GM21529 (cell line): ENCODE measurements around the gene OTULIN.
A peak's percentile ranks its signal among the peaks of the same experiment; 100 is the strongest.

Source experiments
- ATAC-seq: cut with Tn5 transposase; IDR thresholded peaks from one replicate; pipeline ENCODE4 v1.9.1; 2021; ENCODE audit not compliant: unreplicated experiment

The OTULIN gene

GRCh38 chr5:14664270-14665100 lies at the start of gene OTULIN:
Gene OTULIN, plus strand, starts transcription at chr5:14664718. Its CDS starts 108 bp downstream, at chr5:14664826.
- ATAC-seq, result peak; percentile 62

- ATAC-seq, result no peak
Observed at GRCh38 chr5:14615365-14615764, 49.2 kb upstream of the OTULIN start.

- ATAC-seq, result no peak
Observed at GRCh38 chr5:14617441-14617840, 47.1 kb upstream of the OTULIN start.

- ATAC-seq, result no peak
Observed at GRCh38 chr5:14627270-14627669, 37.2 kb upstream of the OTULIN start.

- ATAC-seq, result no peak
Observed at GRCh38 chr5:14628346-14628745, 36.2 kb upstream of the OTULIN start.

GRCh38 chr5:14630671-14631070 lies 33.8 kb upstream of the OTULIN start:
- ATAC-seq, result no peak

- no peak for ATAC-seq
Observed at GRCh38 chr5:14635656-14636055, 28.9 kb upstream of the OTULIN start.

- ATAC-seq, result no peak
Observed at GRCh38 chr5:14640765-14641164, 23.8 kb upstream of the OTULIN start.

GRCh38 chr5:14644623-14645237 lies 19.8 kb upstream of the OTULIN start:
- ATAC-seq, result no peak

GRCh38 chr5:14650052-14650451 lies 14.5 kb upstream of the OTULIN start:
- ATAC-seq, result no peak

GRCh38 chr5:14655146-14655741 lies 9.3 kb upstream of the OTULIN start:
- ATAC-seq, result no peak

GRCh38 chr5:14656898-14657297 lies 7.6 kb upstream of the OTULIN start:
- ATAC-seq, result no peak

GRCh38 chr5:14659821-14660607 lies 4.5 kb upstream of the OTULIN start:
- no peak for ATAC-seq

- ATAC-seq, result no peak
Observed at GRCh38 chr5:14660833-14661232, 3.7 kb upstream of the OTULIN start.

- no peak for ATAC-seq
Observed at GRCh38 chr5:14662721-14663260, 1.7 kb upstream of the OTULIN start.

GRCh38 chr5:14663734-14664269 lies 716 bp upstream of the OTULIN start:
- ATAC-seq, result peak; percentile 20

- ATAC-seq, result peak; percentile 13
Observed at GRCh38 chr5:14665101-14665822, 744 bp downstream of the OTULIN start.

- ATAC-seq, result peak; percentile 41
Observed at GRCh38 chr5:14665949-14666348, 1.4 kb downstream of the OTULIN start.

- no peak for ATAC-seq
Observed at GRCh38 chr5:14666357-14666756, 1.8 kb downstream of the OTULIN start.

GRCh38 chr5:14667290-14667689 lies 2.8 kb downstream of the OTULIN start:
- ATAC-seq, result no peak
